DND-41 (cell line): ENCODE measurements around the gene HECTD1.

Experiments used
- ATAC-seq: fragments of 200-7000 bp; cut with Tn5 transposase; 3 replicates; pipeline ENCODE4 v1.9.1; 2021; ENCODE audit warnings: low read depth; ENCODE audit not compliant: insufficient read depth
- DNase-seq: peaks from one replicate; pipeline ENCODE4 v3.0.0-alpha.2; 2020
- H2AFZ ChIP-seq: 2 replicates; pipeline ENCODE4 v1.6.0; 2012; ENCODE audit warnings: low read depth, low read length
- H3K27ac ChIP-seq: 2 replicates; pipeline ENCODE4 v1.5.1; 2012; ENCODE audit warnings: low read length, inconsistent platforms
- H3K27me3 ChIP-seq: fragments of 200-600 bp; sonication (generic); 2 replicates; pipeline ENCODE4 v1.6.0; 2012; ENCODE audit warnings: low read length, mild to moderate bottlenecking, inconsistent platforms; ENCODE audit not compliant: insufficient read depth, poor library complexity
- H3K36me3 ChIP-seq: 2 replicates; pipeline ENCODE4 v1.5.1; 2012; ENCODE audit warnings: low read length, inconsistent platforms; ENCODE audit not compliant: insufficient read depth
- H3K4me1 ChIP-seq: 2 replicates; pipeline ENCODE4 v1.5.1; 2012; ENCODE audit warnings: mild to moderate bottlenecking, low read length; ENCODE audit not compliant: insufficient read depth
- H3K4me2 ChIP-seq: 2 replicates; pipeline ENCODE4 v1.6.0; 2012; ENCODE audit warnings: mild to moderate bottlenecking, moderate library complexity, low read length, inconsistent platforms; ENCODE audit not compliant: insufficient read depth
- H3K4me3 ChIP-seq, 2 experiments: fragments of 200-600 bp in 1 of 2; shearing (Covaris generic) in 1 of 2; 2 replicates each; pipeline ENCODE4 v1.5.1; 2012 to 2016; ENCODE audit warnings: inconsistent platforms in 2 of 2, low read length in 2 of 2, mild to moderate bottlenecking in 2 of 2, low read depth in 1 of 2, moderate library complexity in 1 of 2
- H3K79me2 ChIP-seq: 2 replicates; pipeline ENCODE4 v1.6.0; 2012; ENCODE audit warnings: low read length, inconsistent platforms; ENCODE audit not compliant: insufficient read depth
- H3K9ac ChIP-seq: 2 replicates; pipeline ENCODE4 v1.6.0; 2012; ENCODE audit warnings: low read depth, mild to moderate bottlenecking, inconsistent platforms, low read length, moderate library complexity
- H3K9me3 ChIP-seq: 2 replicates; pipeline ENCODE4 v1.5.1; 2012; ENCODE audit warnings: low read length, moderate library complexity, mild to moderate bottlenecking, inconsistent platforms; ENCODE audit not compliant: insufficient read depth, severe bottlenecking
- H4K20me1 ChIP-seq: 2 replicates; pipeline ENCODE4 v1.6.0; 2012; ENCODE audit warnings: low read length; ENCODE audit not compliant: insufficient read depth
- CTCF ChIP-seq: IDR thresholded peaks from 2 replicates; pipeline ENCODE4 v1.5.1; 2012; ENCODE audit warnings: borderline replicate concordance, low read length, moderate library complexity, mild to moderate bottlenecking; ENCODE audit not compliant: poor library complexity, severe bottlenecking; ENCODE audit errors: extremely low read depth
- EZH2 ChIP-seq: IDR thresholded peaks from 3 replicates; pipeline ENCODE4 v1.6.1; 2012; ENCODE audit warnings: borderline replicate concordance, low read depth, mild to moderate bottlenecking, moderate library complexity, low read length, inconsistent platforms; ENCODE audit not compliant: severe bottlenecking

Gene HECTD1

GRCh38 chr14:31230573-31230958 lies 23.0 kb upstream of the HECTD1 start:
- H3K4me3 ChIP-seq, result no peak overlapping the region
- H4K20me1 ChIP-seq, result no peaks in the 10 kb centered on the region
- H3K36me3 ChIP-seq, result no peaks in the 10 kb centered on the region
- no peaks in the 10 kb centered on the region for H3K9me3 ChIP-seq
- no peaks in the 10 kb centered on the region for H3K4me1 ChIP-seq
- no peak overlapping the region for H3K9ac ChIP-seq
- H3K4me2 ChIP-seq, result no peak overlapping the region
- DNase-seq (no peak), ATAC-seq (no peak)
- no peaks in the 10 kb centered on the region for H3K27me3 ChIP-seq
- H2AFZ ChIP-seq, result no peak overlapping the region
- no peaks in the 10 kb centered on the region for H3K79me2 ChIP-seq
- H3K27ac ChIP-seq, result no peak overlapping the region
- no peak for TF ChIP-seq EZH2
- TF ChIP-seq CTCF, result no peak

GRCh38 chr14:31229638-31230572 lies 22.3 kb upstream of the HECTD1 start:
- ATAC-seq (no peak), DNase-seq (no peak)
- no peak overlapping the region for H3K27ac ChIP-seq
- H3K9ac ChIP-seq, result no peak overlapping the region
- no peaks in the 10 kb centered on the region for H4K20me1 ChIP-seq
- H3K4me3 ChIP-seq, result no peak overlapping the region
- no peaks in the 10 kb centered on the region for H3K9me3 ChIP-seq
- TF ChIP-seq CTCF, result no peak
- no peak for TF ChIP-seq EZH2
- H2AFZ ChIP-seq, result no peak overlapping the region
- H3K79me2 ChIP-seq, result no peaks in the 10 kb centered on the region
- no peaks in the 10 kb centered on the region for H3K27me3 ChIP-seq
- H3K4me2 ChIP-seq, result no peak overlapping the region
- no peaks in the 10 kb centered on the region for H3K36me3 ChIP-seq
- H3K4me1 ChIP-seq, result no peaks in the 10 kb centered on the region

GRCh38 chr14:31229009-31229408 lies 21.4 kb upstream of the HECTD1 start:
- Histone ChIP-seq H3K27ac (no peak overlapping the region), H3K9me3 (no peaks in the 10 kb centered on the region), H2AFZ (no peak overlapping the region), H3K27me3 (no peaks in the 10 kb centered on the region), H3K9ac (no peak overlapping the region), H3K4me2 (no peak overlapping the region), H3K79me2 (no peaks in the 10 kb centered on the region), H3K36me3 (no peaks in the 10 kb centered on the region), H3K4me3 (no peak overlapping the region), H3K4me1 (no peaks in the 10 kb centered on the region), H4K20me1 (no peaks in the 10 kb centered on the region)
- ATAC-seq, result no peak
- no peak for TF ChIP-seq CTCF
- no peak for TF ChIP-seq EZH2
- no peak for DNase-seq
